Stimulated activated CD8-positive, alpha-beta memory T cell treated with anti-CD3 and anti-CD28 coated beads, Interleukin-12 subunit alpha, Interleukin-12 subunit beta, amount 100 ng/mL, for 24 hours (primary cell): ENCODE results near the gene FAM50A.
A peak's percentile ranks its signal among the peaks of the same experiment; 100 is the strongest.
"Not testable (repeated sequence)": the region's sequence is repeated elsewhere in the genome, so short reads cannot be mapped to it uniquely, and the experiment has no call there.

Experiments
- DNase-seq: peaks from one replicate; pipeline ENCODE4 v3.0.0-alpha.2; 2020; ENCODE audit errors: extremely low read depth

The FAM50A gene

GRCh38 chrX:154443992-154444754 lies at the start of gene FAM50A:
Gene FAM50A, plus strand, starts transcription at chrX:154444141. Its CDS starts 95 bp downstream, at chrX:154444236.
- no peak for DNase-seq

- DNase-seq: not testable (repeated sequence)
Measured at GRCh38 chrX:154396363-154396762, 47.6 kb upstream of the FAM50A start.

GRCh38 chrX:154396973-154397887 lies 46.7 kb upstream of the FAM50A start:
- no peak for DNase-seq

- peak; percentile 79 for DNase-seq
Measured at GRCh38 chrX:154397888-154398667, 45.9 kb upstream of the FAM50A start, which contains the start of gene RPL10. Gene RPL10, plus strand, starts transcription at chrX:154398377. Its CDS starts 143 bp downstream, at chrX:154398520.

GRCh38 chrX:154398668-154399526 lies 45.0 kb upstream of the FAM50A start:
- no peak for DNase-seq

GRCh38 chrX:154399527-154400368 lies 44.2 kb upstream of the FAM50A start:
- no peak for DNase-seq

- not testable (repeated sequence) for DNase-seq
Measured at GRCh38 chrX:154400369-154400817, 43.5 kb upstream of the FAM50A start.

GRCh38 chrX:154401045-154401799 lies 42.7 kb upstream of the FAM50A start:
- no peak for DNase-seq

GRCh38 chrX:154401918-154402621 lies 41.9 kb upstream of the FAM50A start:
- DNase-seq: no peak

- no peak for DNase-seq
Measured at GRCh38 chrX:154402622-154403127, 41.3 kb upstream of the FAM50A start.

GRCh38 chrX:154403192-154403591 lies 40.7 kb upstream of the FAM50A start:
- no peak for DNase-seq

- DNase-seq: no peak
Measured at GRCh38 chrX:154403858-154404257, 40.1 kb upstream of the FAM50A start.

- DNase-seq: no peak
Measured at GRCh38 chrX:154404625-154405192, 39.2 kb upstream of the FAM50A start.

- DNase-seq: no peak
Measured at GRCh38 chrX:154408659-154409221, 35.2 kb upstream of the FAM50A start.

GRCh38 chrX:154409222-154409871 lies 34.6 kb upstream of the FAM50A start, which contains the start of gene DNASE1L1:
Gene DNASE1L1, minus strand, starts transcription at chrX:154409254. Its CDS starts 3,686 bp downstream, at chrX:154405568.
- DNase-seq: no peak

GRCh38 chrX:154411981-154412340 lies 32.0 kb upstream of the FAM50A start:
- no peak for DNase-seq

- no peak for DNase-seq
Measured at GRCh38 chrX:154412468-154412867, 31.5 kb upstream of the FAM50A start.
